ENCODE results near the gene ABHD15. TPM values are rescaled to one million over a fixed set of nuclear protein-coding genes. Genes with fewer than 3 reads are reported as not detected.
A peak's percentile ranks its signal among the peaks of the same experiment; 100 is the strongest.

The ABHD15 gene
- total and polyA plus RNA-seq, 4 donors = 2.3 to 4.3 (median 3.0) TPM

DNA sequence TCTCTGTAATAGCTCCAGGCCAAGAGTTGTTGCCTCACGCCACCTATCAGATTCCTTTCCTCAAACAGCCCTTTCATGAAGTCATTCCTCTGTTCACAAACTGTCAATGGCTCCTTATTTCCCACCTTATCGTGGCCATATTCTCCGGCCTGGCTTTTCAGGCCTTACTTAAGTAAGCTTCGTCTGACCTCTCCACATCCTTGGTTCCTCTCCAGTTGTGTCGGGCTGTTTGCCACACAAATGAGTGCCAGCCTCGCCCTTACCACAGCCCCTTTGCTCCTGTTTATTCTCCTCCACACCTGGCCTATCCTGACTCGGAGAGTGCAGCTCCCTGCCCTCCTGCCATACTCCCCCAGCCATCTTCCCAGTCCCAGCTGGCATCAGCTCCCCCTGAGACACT, 3.7 kb upstream of the ABHD15 start:
- no peak overlapping the region for H3K4me3 ChIP-seq (ENCODE audit: low read depth, low read length)
- peaks cover 36% of the 10 kb centered on the region for H3K36me3 ChIP-seq (ENCODE audit: control insufficient read depth, insufficient read depth, low read length)
- WGBS (ENCODE audit: insufficient coverage) = 75% methylated on average over 7 of the region's 7 CpGs
- peaks cover 69% of the 10 kb centered on the region for H3K4me1 ChIP-seq (ENCODE audit: control insufficient read depth, insufficient read depth, low read length)
- no peak for DNase-seq (ENCODE audit: low read depth in 4 of 6, low spot score in 6 of 6)
- no peak overlapping the region for H3K27ac ChIP-seq (ENCODE audit: low read depth, low read length)
- peaks cover 15% of the 10 kb centered on the region for H3K27me3 ChIP-seq (ENCODE audit: control insufficient read depth, insufficient read depth, low read length)
- no peaks in the 10 kb centered on the region for H3K9me3 ChIP-seq (ENCODE audit: control insufficient read depth, insufficient read depth, low read length)

DNA sequence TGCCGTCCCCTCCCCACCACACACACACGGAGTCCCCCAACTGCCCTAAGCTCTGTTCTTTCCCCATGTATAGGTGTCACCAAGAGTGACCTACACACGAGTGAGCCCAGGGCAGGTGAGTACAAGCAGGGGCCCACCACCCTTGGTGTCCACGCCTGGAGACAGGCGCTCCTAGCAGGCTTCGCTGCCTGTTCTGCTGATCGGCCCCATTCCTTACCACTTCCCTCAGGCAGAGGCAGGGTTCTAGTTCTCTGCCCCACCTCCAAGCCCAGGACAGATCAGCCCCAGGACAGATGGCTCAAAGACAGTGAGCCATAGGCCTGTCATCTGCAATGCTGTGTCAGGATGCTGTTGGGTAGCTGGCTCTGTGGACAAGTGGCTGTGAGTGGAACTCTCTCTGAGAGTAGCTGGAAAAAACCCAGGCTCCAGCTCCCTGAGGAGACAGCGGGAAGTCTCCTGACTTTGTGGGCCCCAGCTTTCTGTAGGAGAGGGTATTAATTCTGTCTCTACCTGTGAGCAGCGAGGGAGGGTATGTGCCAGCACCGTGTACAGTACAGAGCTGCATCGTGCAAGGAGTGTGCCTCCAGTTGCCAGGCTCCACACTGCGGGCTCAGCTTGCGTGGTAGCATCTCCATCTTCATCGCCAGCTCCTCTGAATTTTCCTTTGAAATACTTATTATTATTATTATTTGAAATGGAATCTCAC, 2.6 kb upstream of the ABHD15 start:
- DNase-seq (ENCODE audit: low read depth in 4 of 6, low spot score in 6 of 6) = no peak
- peak overlapping the region; percentile 92 for H3K27ac ChIP-seq (ENCODE audit: low read depth, low read length)

DNA sequence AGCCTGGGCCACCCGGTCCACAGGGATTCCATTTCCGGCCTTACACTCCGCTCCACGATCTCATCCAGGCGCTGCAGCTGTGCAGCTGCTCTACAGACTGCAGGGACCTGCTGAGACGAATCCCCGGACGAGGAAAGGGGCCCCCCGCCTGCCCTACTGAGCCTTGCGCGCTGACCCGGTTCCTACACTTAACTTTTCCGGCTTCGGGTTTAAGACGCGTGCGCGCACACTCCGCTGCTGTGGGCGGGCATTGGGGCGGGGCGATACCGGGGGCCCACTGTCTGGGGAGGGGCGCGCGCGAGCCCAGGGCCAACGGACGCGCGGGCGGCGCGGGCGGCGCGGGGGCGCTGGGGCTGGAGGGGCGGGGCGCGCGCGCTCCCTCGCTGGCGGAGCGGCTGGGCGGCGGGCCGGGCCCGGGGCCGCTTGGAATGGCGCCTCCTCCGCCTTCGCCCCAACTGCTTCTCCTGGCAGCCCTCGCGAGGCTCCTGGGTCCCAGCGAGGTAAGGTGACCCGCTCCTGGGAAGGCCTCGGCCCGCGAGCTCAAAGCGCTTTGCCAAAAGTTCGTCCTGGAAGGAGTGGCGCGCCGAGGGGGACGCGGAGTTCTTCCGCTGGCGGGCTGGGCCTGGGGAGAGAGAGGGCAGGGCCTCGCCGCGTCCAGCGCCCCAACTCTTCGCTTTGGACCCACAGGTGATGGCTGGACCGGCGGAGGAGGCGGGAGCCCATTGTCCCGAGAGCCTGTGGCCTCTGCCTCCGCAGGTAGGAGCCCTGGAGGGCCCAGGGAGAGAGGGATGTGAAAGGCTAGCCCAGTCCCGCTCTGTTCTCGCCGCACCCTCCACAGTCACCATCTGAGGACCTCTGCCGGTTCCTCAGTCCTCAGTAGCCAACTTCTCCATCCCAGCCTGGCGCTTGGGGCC, 1.8 kb upstream of the ABHD15 start, which contains the start of gene TP53I13:
Gene TP53I13 (plus strand): TSS at position 371 of the 914 bp plus-strand sequence. CDS start 58 bp downstream, at position 429.
- H3K36me3 ChIP-seq (ENCODE audit: control insufficient read depth, insufficient read depth, low read length) = peaks cover 17% of the 10 kb centered on the region
- no peaks in the 10 kb centered on the region for H3K9me3 ChIP-seq (ENCODE audit: control insufficient read depth, insufficient read depth, low read length)
- H3K4me1 ChIP-seq (ENCODE audit: control insufficient read depth, insufficient read depth, low read length) = peaks cover 64% of the 10 kb centered on the region
- peak within 1 kb of the TSS; percentile 83 for H3K4me3 ChIP-seq (ENCODE audit: low read depth, low read length)
- WGBS (ENCODE audit: insufficient coverage) = under 1% methylated on average over 83 of the region's 85 CpGs
- peak in 2 of 6 donors; percentile 86 to 93 for DNase-seq (ENCODE audit: low read depth in 4 of 6, low spot score in 6 of 6)
- H3K27ac ChIP-seq (ENCODE audit: low read depth, low read length) = peak within 1 kb of the TSS; percentile 92
- H3K27me3 ChIP-seq (ENCODE audit: control insufficient read depth, insufficient read depth, low read length) = peaks cover 32% of the 10 kb centered on the region

More for the DNA sequence above, 2.6 kb upstream of the ABHD15 start:
- peaks cover 26% of the 10 kb centered on the region for H3K27me3 ChIP-seq (ENCODE audit: control insufficient read depth, insufficient read depth, low read length)
- H3K4me1 ChIP-seq (ENCODE audit: control insufficient read depth, insufficient read depth, low read length) = peaks cover 72% of the 10 kb centered on the region
- peaks cover 25% of the 10 kb centered on the region for H3K36me3 ChIP-seq (ENCODE audit: control insufficient read depth, insufficient read depth, low read length)
- WGBS (ENCODE audit: insufficient coverage) = 56% methylated on average over 11 of the region's 14 CpGs
- no peaks in the 10 kb centered on the region for H3K9me3 ChIP-seq (ENCODE audit: control insufficient read depth, insufficient read depth, low read length)
- peak overlapping the region; percentile 83 for H3K4me3 ChIP-seq (ENCODE audit: low read depth, low read length)

DNA sequence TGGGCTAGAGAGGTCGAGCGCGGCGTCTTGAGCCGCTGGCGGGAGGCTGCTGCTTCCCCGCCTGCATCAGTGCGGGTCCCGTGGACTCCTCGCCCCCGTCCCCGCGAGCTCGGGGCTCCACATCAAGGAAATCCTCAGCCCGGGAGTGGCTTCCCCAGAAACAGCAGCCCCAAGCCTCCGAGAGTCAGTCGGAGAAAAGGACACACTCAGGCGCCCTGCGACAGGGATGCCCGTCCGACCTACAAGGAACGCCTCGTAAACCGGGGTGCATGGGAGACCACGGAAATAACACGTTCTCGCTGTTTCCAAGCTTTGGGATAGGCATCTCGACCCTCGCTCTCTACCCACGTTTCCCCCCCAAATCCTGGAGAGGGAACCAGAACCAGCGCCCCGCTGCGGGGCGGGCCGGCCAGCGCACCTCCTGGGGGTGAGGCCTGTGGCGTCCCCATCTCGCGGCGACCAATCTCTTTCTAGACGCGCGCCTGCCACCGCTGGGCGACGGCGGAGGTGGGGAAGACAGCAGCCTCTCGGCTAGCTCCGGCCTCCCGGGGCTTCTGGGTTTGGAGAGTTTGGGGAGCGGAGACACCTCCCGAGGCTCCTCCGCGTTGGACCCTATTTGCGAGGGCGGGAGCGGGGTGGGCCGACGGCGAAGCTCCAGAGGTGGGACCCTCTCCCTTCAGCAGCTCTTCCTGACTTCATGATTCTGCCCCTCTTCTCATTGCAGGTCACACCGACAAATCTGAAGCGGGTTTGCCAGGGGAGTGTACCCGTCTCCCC, 905 bp upstream of the ABHD15 start:
- peaks cover 32% of the 10 kb centered on the region for H3K27me3 ChIP-seq (ENCODE audit: control insufficient read depth, insufficient read depth, low read length)
- peaks cover 59% of the 10 kb centered on the region for H3K4me1 ChIP-seq (ENCODE audit: control insufficient read depth, insufficient read depth, low read length)
- H3K27ac ChIP-seq (ENCODE audit: low read depth, low read length) = peak overlapping the region; percentile 87
- peak in 1 of 6 donors; percentile 29 for DNase-seq (ENCODE audit: low read depth in 4 of 6, low spot score in 6 of 6)
- peaks cover 10% of the 10 kb centered on the region for H3K36me3 ChIP-seq (ENCODE audit: control insufficient read depth, insufficient read depth, low read length)
- no peaks in the 10 kb centered on the region for H3K9me3 ChIP-seq (ENCODE audit: control insufficient read depth, insufficient read depth, low read length)
- H3K4me3 ChIP-seq (ENCODE audit: low read depth, low read length) = peak overlapping the region; percentile 72
- 1% methylated on average over 63 of the region's 63 CpGs for WGBS (ENCODE audit: insufficient coverage)

DNA sequence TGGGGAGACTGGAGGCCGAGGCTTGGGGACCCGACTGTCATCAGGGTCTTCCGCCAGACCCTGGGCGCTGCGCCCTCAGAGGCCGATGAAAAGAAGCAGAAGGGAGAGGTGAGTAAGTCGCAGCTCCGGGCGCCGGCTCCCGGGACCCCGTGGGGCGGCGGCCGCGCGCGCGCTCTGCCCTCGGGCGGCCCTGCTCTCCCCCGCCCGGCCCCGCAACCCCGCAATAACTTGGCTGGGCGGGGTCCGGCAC, 392 bp upstream of the ABHD15 start:
- Histone ChIP-seq H3K27ac (ENCODE audit: low read depth, low read length) (peak overlapping the region; percentile 87), H3K36me3 (ENCODE audit: control insufficient read depth, insufficient read depth, low read length) (peaks cover 11% of the 10 kb centered on the region), H3K9me3 (ENCODE audit: control insufficient read depth, insufficient read depth, low read length) (no peaks in the 10 kb centered on the region), H3K27me3 (ENCODE audit: control insufficient read depth, insufficient read depth, low read length) (peaks cover 36% of the 10 kb centered on the region), H3K4me3 (ENCODE audit: low read depth, low read length) (peak overlapping the region; percentile 72), H3K4me1 (ENCODE audit: control insufficient read depth, insufficient read depth, low read length) (peaks cover 55% of the 10 kb centered on the region)
- DNase-seq (ENCODE audit: low read depth in 4 of 6, low spot score in 6 of 6) = no peak
- under 1% methylated on average over 27 of the region's 27 CpGs for WGBS (ENCODE audit: insufficient coverage)

GRCh38 chr17:29565643-29566472, 979 bp downstream of the ABHD15 start:
- DNase-seq (ENCODE audit: low read depth in 4 of 6, low spot score in 6 of 6) = no peak
- Histone ChIP-seq H3K27me3 (ENCODE audit: control insufficient read depth, insufficient read depth, low read length) (peaks cover 36% of the 10 kb centered on the region), H3K9me3 (ENCODE audit: control insufficient read depth, insufficient read depth, low read length) (no peaks in the 10 kb centered on the region), H3K4me1 (ENCODE audit: control insufficient read depth, insufficient read depth, low read length) (peaks cover 44% of the 10 kb centered on the region), H3K4me3 (ENCODE audit: low read depth, low read length) (peak overlapping the region; percentile 37), H3K36me3 (ENCODE audit: control insufficient read depth, insufficient read depth, low read length) (peaks cover 6% of the 10 kb centered on the region), H3K27ac (ENCODE audit: low read depth, low read length) (no peak overlapping the region)
- WGBS (ENCODE audit: insufficient coverage) = 12% methylated on average over 55 of the region's 55 CpGs

DNA sequence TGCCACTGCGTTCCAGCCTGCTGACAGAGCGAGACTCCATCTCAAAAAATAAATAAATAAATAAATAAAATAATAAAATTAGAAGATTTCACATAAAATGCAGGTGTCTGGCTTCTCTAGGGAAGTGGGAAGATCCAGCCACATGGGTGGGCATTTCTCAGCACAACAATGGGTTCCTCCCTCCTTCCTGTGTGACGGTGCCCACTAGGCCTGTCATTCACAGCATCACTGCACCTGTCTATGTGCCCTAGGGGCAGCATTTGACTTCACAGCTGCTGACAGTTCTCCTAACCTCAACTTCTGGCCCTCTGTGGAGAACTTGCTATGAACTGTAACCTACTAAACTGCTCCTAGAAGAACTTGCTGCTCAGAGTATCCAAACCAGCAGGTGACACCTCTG, 3.0 kb downstream of the ABHD15 start:
- Histone ChIP-seq H3K27me3 (ENCODE audit: control insufficient read depth, insufficient read depth, low read length) (peaks cover 36% of the 10 kb centered on the region), H3K27ac (ENCODE audit: low read depth, low read length) (no peak overlapping the region), H3K36me3 (ENCODE audit: control insufficient read depth, insufficient read depth, low read length) (peaks cover 6% of the 10 kb centered on the region), H3K4me1 (ENCODE audit: control insufficient read depth, insufficient read depth, low read length) (peaks cover 34% of the 10 kb centered on the region), H3K4me3 (ENCODE audit: low read depth, low read length) (no peak overlapping the region), H3K9me3 (ENCODE audit: control insufficient read depth, insufficient read depth, low read length) (no peaks in the 10 kb centered on the region)
- 71% methylated on average over 1 of the region's 3 CpGs for WGBS (ENCODE audit: insufficient coverage)
- DNase-seq (ENCODE audit: low read depth in 4 of 6, low spot score in 6 of 6) = no peak

DNA sequence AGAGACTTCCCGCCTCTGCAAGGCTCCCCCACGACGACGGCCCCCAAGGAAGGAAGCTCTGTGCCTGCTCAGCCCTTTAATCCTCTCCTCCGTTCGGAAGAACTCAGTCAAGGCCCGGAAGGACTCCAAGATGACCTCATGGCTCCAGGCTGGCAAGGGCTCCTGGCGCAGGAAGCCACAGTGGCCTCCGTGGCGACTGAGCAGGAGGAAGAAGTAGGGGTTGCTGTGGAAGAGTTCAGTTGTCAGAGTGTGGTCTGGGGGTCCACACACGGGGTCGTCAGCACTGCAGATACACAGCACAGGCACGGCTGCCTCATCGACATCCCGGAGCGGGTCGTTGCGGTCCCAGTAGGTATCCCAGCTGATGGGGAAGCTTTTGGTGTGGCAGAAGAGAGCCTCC, 4.2 kb downstream of the ABHD15 start:
- 81% methylated on average over 17 of the region's 18 CpGs for WGBS (ENCODE audit: insufficient coverage)
- Histone ChIP-seq H3K4me3 (ENCODE audit: low read depth, low read length) (no peak overlapping the region), H3K9me3 (ENCODE audit: control insufficient read depth, insufficient read depth, low read length) (no peaks in the 10 kb centered on the region), H3K27ac (ENCODE audit: low read depth, low read length) (no peak overlapping the region), H3K27me3 (ENCODE audit: control insufficient read depth, insufficient read depth, low read length) (peaks cover 34% of the 10 kb centered on the region), H3K36me3 (ENCODE audit: control insufficient read depth, insufficient read depth, low read length) (peaks cover 6% of the 10 kb centered on the region), H3K4me1 (ENCODE audit: control insufficient read depth, insufficient read depth, low read length) (peaks cover 24% of the 10 kb centered on the region)
- DNase-seq (ENCODE audit: low read depth in 4 of 6, low spot score in 6 of 6) = no peak
